ENCODE measurements around the gene ADGRB3.

- TF ChIP-seq GATA3 (IDR thresholded peaks at IDR 0.05; ENCODE audit: low read depth, low read length) (no peak), GATA2 (IDR thresholded peaks at IDR 0.05; ENCODE audit: low read depth, low read length) (no peak)
These were observed 81.5 kb downstream of the ADGRB3 start for GRCh38 chr6:68716620-68717019.

Data from SH-SY5Y (cell line).